Motor neuron (in vitro differentiated cells): ENCODE data around the gene TMEM250. TPM values are rescaled to one million over a fixed set of nuclear protein-coding genes. Genes with fewer than 3 reads are reported as not detected.
"Not testable (repeated sequence)": the region's sequence is repeated elsewhere in the genome, so short reads cannot be mapped to it uniquely, and the experiment has no call there.

Experiments
- ATAC-seq, 8 experiments: fragments of 200-7000 bp; cut with Tn5 transposase; replicated peaks in 6 of 8; 2 replicates each; pipeline ENCODE4 v1.8.0; 2021; ENCODE audit warnings: mild to moderate bottlenecking in 8 of 8, moderate library complexity in 8 of 8
- H3K27ac ChIP-seq, 2 donors: fragments of 250-450 bp; sonication (Bioruptor Pico); 2 replicates each; pipeline ENCODE4 v1.9.0; 2021; ENCODE audit warnings: antibody characterized with exemption in 2 of 2, mild to moderate bottlenecking in 2 of 2, moderate library complexity in 1 of 2
- H3K4me1 ChIP-seq, 2 donors: fragments of 250-450 bp; sonication (Bioruptor Pico); replicated peaks in 1 of 2; 2 replicates each; pipeline ENCODE4 v1.6.1; 2021; ENCODE audit warnings: antibody characterized with exemption in 2 of 2, mild to moderate bottlenecking in 2 of 2, moderate library complexity in 1 of 2
- H3K4me3 ChIP-seq, 5 donors: fragments of 250-450 bp; sonication (Bioruptor Pico); 2 replicates each; pipeline ENCODE4 v1.9.0; 2021; ENCODE audit warnings: antibody characterized with exemption in 5 of 5, mild to moderate bottlenecking in 5 of 5, moderate library complexity in 4 of 5
- WGBS, 10 experiments: fragments of 450-650 bp; shearing (Covaris generic); methylation state at CpG; one replicate each; pipeline ENCODE4 v1.0.0; 2022; 5-methylcytosine and 5-hydroxymethylcytosine counted together
- in situ Hi-C, 9 experiments: fragments of 400-800 bp; cut with MboI; loops; one replicate each; pipeline ENCODE4 v1.15.0; 2021; ENCODE audit warnings: low sequenced_read_pairs in 9 of 9, low pct_unique_long_range_greater_than_20kb in 2 of 9; ENCODE audit not compliant: unreplicated experiment in 9 of 9
- total RNA-seq, 8 experiments: library from RNA; unstranded; fragments of 300-600 nt; gene quantifications; 2 replicates each; pipeline versions ENCODE4 v1.2.3 to v1.2.4, GENCODE V29; 2022

TMEM250 gene
- total RNA-seq, 8 experiments from 2014 or later: 11.3 to 37.9 (median 21.0) TPM

DNA sequence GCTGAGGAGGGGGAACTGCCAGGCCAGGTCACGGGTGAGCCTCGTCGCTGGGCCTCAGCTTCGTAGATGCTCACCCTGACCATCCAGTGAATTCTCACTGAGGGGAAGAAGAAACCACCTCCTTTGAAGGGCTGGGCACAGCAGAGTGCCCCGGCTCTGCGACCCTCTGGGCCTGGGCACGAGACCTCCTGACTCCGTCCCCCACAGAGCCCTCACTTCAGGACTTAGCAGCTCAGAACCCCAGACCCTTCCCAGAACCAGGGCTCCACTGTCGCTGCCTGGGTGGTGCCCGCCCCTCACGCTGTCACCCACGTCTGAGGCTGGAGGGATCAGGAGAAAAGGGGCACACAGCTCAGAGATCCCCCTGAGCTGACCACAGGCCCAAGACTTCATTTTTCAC, 34.3 kb upstream of the TMEM250 start:
- in situ Hi-C loops: loop anchor here in 3 of 9 experiments (25.0 kb wide), 1 partner anchor 109 kb away; no protein-coding TSS in a partner anchor
- Histone ChIP-seq H3K4me1 (peaks cover 56 to 59% of the 10 kb centered on the region in 2 donors), H3K4me3 (no peak overlapping the region), H3K27ac (peak overlapping the region in 1 of 2 donors; percentile 8)
- 58 to 100% (median 89%) methylated on average over 2 to 7 of the region's 12 CpGs; no CpG with 5 or more reads in 6 of the 10 experiments for WGBS, 10 experiments
- ATAC-seq: no peak

DNA sequence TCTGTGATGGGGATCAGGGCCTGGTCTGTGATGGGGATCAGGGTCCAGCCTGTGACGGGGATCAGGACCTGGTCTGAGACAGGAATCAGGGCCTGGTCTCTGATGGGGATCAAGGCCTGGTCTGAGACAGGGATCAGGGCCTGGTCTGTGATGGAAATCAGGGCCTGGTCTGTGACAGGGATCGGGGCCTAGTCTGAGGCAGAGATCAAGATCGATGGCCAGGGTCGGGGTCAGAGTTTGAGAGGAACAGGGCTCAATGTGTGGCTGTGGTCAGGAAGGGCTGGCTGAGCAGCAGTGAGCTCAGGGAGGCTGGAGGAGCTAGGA, 33.8 kb upstream of the TMEM250 start:
- ATAC-seq: no peak
- in situ Hi-C loops: loop anchor here in 3 of 9 experiments (25.0 kb wide), 1 partner anchor 110 kb away; no protein-coding TSS in a partner anchor
- Histone ChIP-seq H3K4me1 (peaks cover 56 to 58% of the 10 kb centered on the region in 2 donors), H3K27ac (peak overlapping the region in 1 of 2 donors; percentile 8), H3K4me3 (no peak overlapping the region)
- WGBS, 10 experiments: 60 to 100% (median 84%) methylated on average over 1 to 3 of the region's 4 CpGs; no CpG with 5 or more reads in 6 of the 10 experiments

DNA sequence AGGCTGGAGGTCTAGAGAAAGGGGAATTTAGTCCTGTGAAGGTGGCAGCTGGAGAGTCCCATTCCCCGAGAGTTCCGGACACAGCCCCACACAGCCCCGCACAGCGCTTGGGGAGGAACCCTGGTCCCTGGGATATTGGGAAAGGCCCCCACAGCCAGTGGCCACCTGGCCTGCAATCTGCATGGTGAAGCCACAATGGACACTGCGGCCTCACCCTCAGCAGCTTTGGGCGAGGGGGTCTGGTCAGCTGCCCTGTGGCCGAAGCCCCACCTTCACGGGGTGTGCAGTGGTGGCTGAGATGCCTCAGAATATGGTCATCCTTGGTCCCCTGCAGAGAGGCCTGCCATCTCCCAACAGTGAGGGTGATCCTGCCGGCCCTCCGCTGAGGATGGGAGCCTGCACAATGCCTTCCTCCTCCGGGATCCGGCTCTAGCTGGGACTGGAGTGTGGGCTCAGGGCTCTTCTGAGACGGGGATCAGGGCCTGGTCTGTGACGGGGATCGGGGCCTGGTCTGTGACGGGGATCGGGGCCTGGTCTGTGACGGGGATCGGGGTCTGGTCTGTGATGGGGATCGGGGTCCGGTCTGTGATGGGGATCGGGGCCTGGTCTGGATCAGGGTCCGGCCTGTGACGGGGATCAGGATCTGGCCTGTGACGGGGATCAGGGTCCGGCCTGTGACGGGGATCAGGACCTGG, 33.3 kb upstream of the TMEM250 start:
- H3K4me3 ChIP-seq: no peak overlapping the region
- peaks cover 56 to 58% of the 10 kb centered on the region in 2 donors for H3K4me1 ChIP-seq
- WGBS, 10 experiments: 67 to 100% (median 90%) methylated on average over 1 to 4 of the region's 27 CpGs; no CpG with 5 or more reads in 4 of the 10 experiments
- in situ Hi-C loops: loop anchor here in 3 of 9 experiments (25.0 kb wide), 1 partner anchor 110 kb away; no protein-coding TSS in a partner anchor
- ATAC-seq: no peak
- H3K27ac ChIP-seq: peak overlapping the region; percentile 6 to 17

DNA sequence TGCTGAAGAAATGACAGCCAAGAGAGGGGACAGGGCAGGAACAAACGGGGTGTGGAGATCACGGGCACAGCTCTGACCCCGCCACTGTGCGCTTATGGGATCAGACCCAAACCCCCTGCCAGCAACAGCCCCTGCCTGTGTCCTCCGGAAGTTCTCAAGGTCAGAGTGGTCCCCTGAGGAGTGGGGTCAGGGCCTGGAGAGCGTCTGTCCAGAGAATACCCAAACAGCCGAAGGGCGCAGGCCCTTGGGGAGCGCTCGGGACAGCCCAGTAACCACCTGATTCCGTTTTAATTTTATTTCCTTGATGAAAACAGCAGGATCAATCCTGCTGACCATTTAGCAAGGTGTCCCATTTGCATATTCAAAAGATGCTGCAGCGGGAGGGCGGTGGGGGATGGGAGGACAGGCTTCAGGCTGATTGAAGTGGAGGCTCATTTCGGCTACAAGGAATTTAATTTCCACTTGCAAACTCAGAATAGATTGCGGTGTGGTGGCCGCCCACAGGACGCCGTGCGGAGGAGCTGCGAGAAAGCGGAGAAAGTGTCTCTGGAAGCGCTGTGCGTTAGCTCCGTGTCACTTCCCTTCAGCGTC, 32.6 kb upstream of the TMEM250 start:
- in situ Hi-C loops: loop anchor here in 3 of 9 experiments (25.0 kb wide), 1 partner anchor 111 kb away; no protein-coding TSS in a partner anchor
- WGBS, 10 experiments: 0 to 46% (median 27%) methylated on average over 1 to 11 of the region's 25 CpGs; no CpG with 5 or more reads in 5 of the 10 experiments
- peak in 1 of 8 experiments; percentile 12 for ATAC-seq
- Histone ChIP-seq H3K4me1 (peaks cover 49 to 51% of the 10 kb centered on the region in 2 donors), H3K27ac (peak overlapping the region; percentile 6 to 20), H3K4me3 (no peak overlapping the region)

DNA sequence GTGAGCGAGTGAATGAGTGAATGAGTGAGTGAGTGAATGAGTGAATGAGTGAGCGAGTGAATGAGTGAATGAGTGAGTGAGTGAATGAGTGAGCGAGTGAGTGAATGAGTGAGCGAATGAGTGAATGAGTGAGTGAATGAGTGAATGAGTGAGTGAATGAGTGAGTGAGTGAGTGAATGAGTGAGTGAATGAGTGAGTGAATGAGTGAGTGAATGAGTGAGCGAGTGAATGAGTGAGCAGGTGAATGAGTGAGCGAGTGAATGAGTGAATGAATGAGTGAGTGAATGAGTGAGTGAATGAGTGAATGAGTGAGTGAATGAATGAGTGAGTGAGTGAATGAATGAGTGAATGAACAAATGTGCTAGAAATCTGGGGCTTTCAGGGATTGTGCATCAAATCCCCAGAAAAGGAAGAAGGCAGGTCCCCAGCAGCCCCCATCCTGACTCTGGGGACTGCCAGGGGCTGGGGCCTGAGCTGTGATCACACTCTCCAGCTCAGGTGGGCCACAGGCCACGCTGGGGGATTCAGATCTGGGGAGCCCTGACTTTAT, 32.1 kb upstream of the TMEM250 start:
- not testable (repeated sequence) for ATAC-seq, H3K4me3 ChIP-seq
- peaks cover 43 to 46% of the 10 kb centered on the region in 2 donors for H3K4me1 ChIP-seq
- peak overlapping the region in 1 of 2 donors; percentile 20 for H3K27ac ChIP-seq
- 72 to 98% (median 89%) methylated on average over 4 to 7 of the region's 7 CpGs for WGBS, 10 experiments
- in situ Hi-C loops: loop anchor here in 3 of 9 experiments (25.0 kb wide), 1 partner anchor 112 kb away; no protein-coding TSS in a partner anchor

DNA sequence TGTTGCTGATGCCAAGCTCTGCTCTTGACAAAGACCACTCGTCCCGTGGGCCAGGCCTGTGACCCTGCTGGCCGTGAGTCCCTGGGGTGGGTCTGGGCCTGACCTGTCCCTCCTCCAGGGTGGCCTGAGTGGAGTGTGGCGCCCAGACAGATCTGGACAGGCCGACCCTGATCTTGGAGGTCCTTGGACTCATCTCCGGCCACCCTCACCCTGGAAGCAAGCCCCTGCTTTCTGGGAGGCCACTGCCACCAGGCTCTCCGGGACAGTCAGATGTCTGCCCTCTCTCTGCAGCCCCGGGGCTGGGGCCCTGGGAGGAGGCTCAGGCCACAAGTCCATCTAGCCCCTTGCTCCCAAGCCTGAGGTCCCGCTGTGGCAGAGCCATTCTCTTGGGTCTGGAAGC, 31.2 kb upstream of the TMEM250 start:
- peaks cover 39 to 40% of the 10 kb centered on the region in 2 donors for H3K4me1 ChIP-seq
- 42 to 100% (median 91%) methylated on average over 1 to 6 of the region's 9 CpGs; no CpG with 5 or more reads in 6 of the 10 experiments for WGBS, 10 experiments
- no peak overlapping the region for H3K4me3 ChIP-seq
- in situ Hi-C loops: loop anchor here in 4 of 9 experiments (10.0 to 25.0 kb wide), 2 partner anchors 112 to 135 kb away; no protein-coding TSS in a partner anchor
- no peak overlapping the region for H3K27ac ChIP-seq
- no peak for ATAC-seq

DNA sequence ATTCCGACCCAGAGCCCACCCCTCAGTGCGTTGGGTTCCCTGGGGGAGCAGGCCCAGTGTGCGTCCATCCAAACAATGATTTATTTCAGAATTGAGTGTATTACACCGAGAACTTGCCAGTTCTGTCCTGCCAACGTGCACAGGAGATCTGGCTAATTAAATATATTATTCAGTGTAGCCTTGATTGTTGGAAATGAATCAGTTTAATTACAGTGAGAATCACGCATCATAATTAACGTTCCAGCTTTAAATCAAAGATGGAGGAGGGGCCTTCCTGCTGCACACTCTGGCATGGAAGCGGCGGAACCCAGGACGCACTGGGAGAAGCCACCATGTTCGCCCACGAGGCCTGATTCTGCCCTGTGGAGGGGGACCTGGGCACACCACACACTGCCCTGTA, 30.7 kb upstream of the TMEM250 start:
- Histone ChIP-seq H3K4me1 (peaks cover 39 to 40% of the 10 kb centered on the region in 2 donors), H3K27ac (no peak overlapping the region), H3K4me3 (no peak overlapping the region)
- no peak for ATAC-seq
- in situ Hi-C loops: loop anchor here in 1 of 9 experiments (10.0 kb wide), 1 partner anchor 135 kb away; no protein-coding TSS in a partner anchor
- WGBS, 10 experiments: 74 to 100% (median 92%) methylated on average over 1 to 8 of the region's 12 CpGs; no CpG with 5 or more reads in 4 of the 10 experiments

DNA sequence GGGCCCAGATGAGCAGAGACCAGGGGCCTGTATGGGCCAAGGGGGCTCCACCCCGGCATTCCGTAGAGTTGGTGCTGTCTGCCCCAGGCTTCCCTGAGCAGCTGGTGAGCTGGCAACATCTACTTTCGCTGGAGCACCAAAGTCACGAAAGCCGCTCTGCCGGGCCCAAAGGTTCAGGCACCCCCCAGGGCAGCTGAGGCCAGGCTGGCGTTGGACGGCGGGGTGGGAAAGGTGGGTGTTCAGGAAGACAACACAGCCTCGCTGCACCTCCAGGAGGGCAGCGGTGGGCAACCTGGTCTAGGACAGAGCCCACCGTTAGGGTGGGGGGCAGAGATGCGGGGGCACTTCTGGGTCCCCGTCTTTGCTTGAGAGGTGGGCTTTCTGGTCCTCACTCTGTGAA, 30.1 kb upstream of the TMEM250 start:
- no peak overlapping the region for H3K27ac ChIP-seq
- peaks cover 40 to 44% of the 10 kb centered on the region in 2 donors for H3K4me1 ChIP-seq
- H3K4me3 ChIP-seq: no peak overlapping the region
- ATAC-seq: no peak
- in situ Hi-C loops: loop anchor here in 1 of 9 experiments (10.0 kb wide), 1 partner anchor 136 kb away; no protein-coding TSS in a partner anchor
- WGBS, 10 experiments: no CpG with 5 or more reads among the region's 14 CpGs

DNA sequence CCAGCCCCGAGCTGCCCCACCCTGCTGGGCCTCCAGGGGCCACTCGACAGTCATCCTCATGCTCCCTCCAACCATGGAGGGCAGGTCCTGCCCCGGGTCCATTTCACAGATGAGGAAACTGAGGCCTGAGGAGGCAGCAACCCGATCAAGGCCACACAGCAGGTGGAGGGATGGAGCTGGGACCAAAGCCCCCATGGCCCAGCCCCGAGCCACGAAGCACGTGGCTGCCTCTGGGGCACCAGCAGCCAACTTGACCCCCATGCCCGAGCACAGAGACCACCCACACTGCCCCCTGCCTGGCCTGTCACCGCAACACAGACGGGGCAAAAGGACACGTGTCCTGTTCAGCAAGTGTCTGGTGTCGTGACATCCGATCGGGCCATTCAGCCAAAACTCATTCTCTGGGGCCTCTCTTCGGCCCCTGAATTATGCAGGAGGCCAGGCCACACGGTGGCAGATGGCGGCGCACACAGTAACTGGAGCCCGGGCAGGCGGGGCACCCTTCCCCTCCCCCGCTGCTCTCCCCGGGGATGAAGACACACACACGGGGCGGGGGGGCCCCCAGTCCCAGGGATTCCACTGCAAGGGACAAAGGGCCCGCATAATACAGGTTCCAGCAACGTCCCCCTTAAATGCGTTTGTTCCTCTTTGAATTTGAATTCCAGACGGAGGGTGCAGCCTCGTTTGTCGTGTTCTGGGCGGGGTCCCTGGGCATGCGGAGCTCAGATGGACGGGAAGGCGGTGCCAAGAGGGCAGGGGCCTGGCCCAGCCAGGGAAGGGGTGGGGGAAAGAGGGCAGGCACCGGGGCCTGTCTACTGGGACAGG, 29.4 kb upstream of the TMEM250 start:
- 4 to 40% (median 7%) methylated on average over 2 to 12 of the region's 35 CpGs; no CpG with 5 or more reads in 5 of the 10 experiments for WGBS, 10 experiments
- Histone ChIP-seq H3K27ac (no peak overlapping the region), H3K4me3 (no peak overlapping the region), H3K4me1 (peaks cover 47 to 50% of the 10 kb centered on the region in 2 donors)
- in situ Hi-C loops: loop anchor here in 1 of 9 experiments (10.0 kb wide), 1 partner anchor 137 kb away; no protein-coding TSS in a partner anchor
- peak; percentile 71 to 91 (median 76) for ATAC-seq

DNA sequence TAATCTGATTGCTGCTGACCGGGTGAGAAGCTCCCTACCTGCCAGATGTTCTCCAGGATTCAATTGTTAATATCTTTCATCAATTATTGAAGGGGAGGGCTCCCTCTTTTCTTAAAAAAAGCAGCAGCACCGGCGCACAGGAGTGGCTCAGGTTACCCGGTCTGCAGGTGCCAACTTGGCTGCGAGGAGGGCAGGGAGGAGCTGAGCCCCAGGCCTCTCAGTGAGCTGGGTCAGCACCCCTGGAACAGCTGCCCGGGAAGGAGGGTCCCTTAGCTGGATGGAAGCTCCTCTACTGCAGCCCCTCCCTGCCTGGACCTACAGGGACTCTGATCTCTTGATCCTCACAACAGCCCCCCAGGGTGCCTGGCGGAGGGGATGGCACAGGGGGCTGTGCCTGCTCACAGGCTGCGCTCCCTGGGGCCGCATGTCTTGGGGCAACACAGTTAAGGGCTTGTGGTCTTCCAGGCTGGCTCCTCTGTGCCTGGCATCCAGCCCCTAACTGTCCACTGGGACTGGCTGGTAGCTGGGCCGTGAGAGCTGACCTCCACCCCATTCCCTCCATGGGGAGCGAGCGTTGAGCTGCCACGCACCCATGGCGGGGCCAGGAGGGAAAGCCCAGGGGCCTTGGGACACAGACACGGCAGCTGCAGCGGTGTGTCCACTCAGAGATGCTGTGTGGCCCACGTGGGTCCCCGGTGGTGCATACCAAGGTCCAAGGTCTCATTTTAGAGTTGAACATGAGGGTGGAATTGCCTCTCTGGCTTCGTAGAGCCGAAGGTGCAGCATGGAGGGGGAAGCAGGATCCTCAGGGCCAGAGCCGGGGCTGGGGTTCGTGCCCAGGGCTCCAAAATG, 28.6 kb upstream of the TMEM250 start:
- Histone ChIP-seq H3K27ac (no peak overlapping the region), H3K4me3 (no peak overlapping the region), H3K4me1 (peaks cover 53 to 59% of the 10 kb centered on the region in 2 donors)
- WGBS, 10 experiments: 0 to 81% (median 43%) methylated on average over 1 to 10 of the region's 22 CpGs; no CpG with 5 or more reads in 6 of the 10 experiments
- ATAC-seq: no peak
- in situ Hi-C loops: loop anchor here in 1 of 9 experiments (10.0 kb wide), 1 partner anchor 138 kb away; no protein-coding TSS in a partner anchor
